Retinal pigment epithelial cell (primary cell): ENCODE data around the gene TBX3.

Source experiments
- DNase-seq: peaks from one replicate; pipeline ENCODE4 v3.0.0-alpha.2; 2010; ENCODE audit warnings: low read depth
- H3K4me3 ChIP-seq: 2 replicates; pipeline ENCODE4 v1.5.1; 2011; ENCODE audit warnings: mild to moderate bottlenecking, low read length, control low read depth, moderate library complexity
- CTCF ChIP-seq: conservative IDR thresholded peaks from 2 replicates; pipeline ENCODE4 v1.5.1; 2011; ENCODE audit warnings: low read depth, low read length, control low read depth, inconsistent platforms

Gene TBX3

GRCh38 chr12:114638790-114639435 is 45.1 kb downstream of the TBX3 start:
- H3K4me3 ChIP-seq, result no peak overlapping the region
- DNase-seq, result no peak
- no peak for TF ChIP-seq CTCF

- peak; percentile 11 for TF ChIP-seq CTCF
- no peak for DNase-seq
- H3K4me3 ChIP-seq, result no peak overlapping the region
Observed at GRCh38 chr12:114636723-114637480, 47.1 kb downstream of the TBX3 start.

- H3K4me3 ChIP-seq, result no peak overlapping the region
- DNase-seq, result no peak
- no peak for TF ChIP-seq CTCF
Observed at GRCh38 chr12:114631242-114631641, 52.7 kb downstream of the TBX3 start.

GRCh38 chr12:114628199-114628598 is 55.8 kb downstream of the TBX3 start:
- no peak overlapping the region for H3K4me3 ChIP-seq
- no peak for TF ChIP-seq CTCF
- DNase-seq, result no peak

- no peak for TF ChIP-seq CTCF
- no peak overlapping the region for H3K4me3 ChIP-seq
- DNase-seq, result no peak
Observed at GRCh38 chr12:114627393-114627792, 56.6 kb downstream of the TBX3 start.

- peak; percentile 41 for TF ChIP-seq CTCF
- DNase-seq, result no peak
- H3K4me3 ChIP-seq, result no peak overlapping the region
Observed at GRCh38 chr12:114625294-114625851, 58.6 kb downstream of the TBX3 start.
